Gastrocnemius medialis (tissue), 4 donors: ENCODE results near the gene GABRG3. TPM values are rescaled to one million over a fixed set of nuclear protein-coding genes. Genes with fewer than 3 reads are reported as not detected.

Source experiments
- ATAC-seq, 2 donors: fragments of 150-250 bp; one replicate each; pipeline ENCODE4 v1.9.1; 2016
- DNase-seq, 2 donors: peaks; one replicate each; pipeline ENCODE4 v3.0.0-alpha.2; 2019
- H3K27ac ChIP-seq, 4 donors: fragments of 200-600 bp; sonication (generic); 1 replicate in 1 of 4; 2 replicates in 3 of 4; pipeline ENCODE4 v1.5.1; 2016 to 2018; ENCODE audit warnings: mild to moderate bottlenecking in 2 of 4, moderate library complexity in 1 of 4
- H3K27me3 ChIP-seq, 3 donors: fragments of 200-600 bp; sonication (generic) in 2 of 3; 1 replicate in 1 of 3; 2 replicates in 2 of 3; pipeline versions ENCODE4 v1.5.1 to v1.6.0; 2016 to 2019; ENCODE audit warnings: mild to moderate bottlenecking in 1 of 3, moderate library complexity in 1 of 3
- H3K36me3 ChIP-seq, 2 donors: fragments of 200-600 bp; sonication (generic) in 1 of 2; one replicate each; pipeline ENCODE4 v1.5.1; 2017 to 2018
- H3K4me1 ChIP-seq, 2 donors: fragments of 200-600 bp; sonication (generic) in 1 of 2; one replicate each; pipeline ENCODE4 v1.5.1; 2016 to 2017; ENCODE audit warnings: mild to moderate bottlenecking in 2 of 2
- H3K4me3 ChIP-seq, 4 donors: fragments of 200-600 bp; sonication (generic) in 3 of 4; 1 replicate in 1 of 4; 2 replicates in 3 of 4; pipeline ENCODE4 v1.5.1; 2016 to 2019; ENCODE audit warnings: mild to moderate bottlenecking in 2 of 4
- H3K9me3 ChIP-seq, 3 donors: fragments of 200-600 bp; sonication (generic) in 2 of 3; 1 replicate in 1 of 3; 2 replicates in 2 of 3; pipeline ENCODE4 v1.5.1; 2016 to 2019
- CTCF ChIP-seq, 5 experiments: fragments of 450-650 bp in 3 of 5; fragments of 200-600 bp in 2 of 5; sonication (generic) in 2 of 5; IDR thresholded peaks in 4 of 5; conservative IDR thresholded peaks in 1 of 5; 1 replicate in 4 of 5; 2 replicates in 1 of 5; pipeline ENCODE4 v1.5.1; 2016 to 2019; ENCODE audit warnings: antibody characterized with exemption in 5 of 5, mild to moderate bottlenecking in 3 of 5, moderate library complexity in 3 of 5
- POLR2A ChIP-seq, 2 donors: fragments of 450-650 bp; IDR thresholded peaks; one replicate each; pipeline ENCODE4 v1.6.1; 2017; ENCODE audit warnings: antibody characterized with exemption in 2 of 2, mild to moderate bottlenecking in 2 of 2, moderate library complexity in 2 of 2
- in situ Hi-C, 4 donors: fragments of 200-750 bp; cut with MboI; loops; one replicate each; pipeline versions ENCODE4 v1.15.0 to v1.8.0; 2017; ENCODE audit warnings: low sequenced_read_pairs in 4 of 4
- intact Hi-C: fragments of 100-400 bp; cut with DNase I; formaldehyde crosslinking; loops from one replicate; pipeline ENCODE4 v1.15.1; 2023; ENCODE audit warnings: low total_unique reads
- total RNA-seq, 4 donors: library from RNA; depleted of rRNA; stranded (reverse); fragments of >200 nt; gene quantifications; one replicate each; pipeline versions ENCODE4 v1.1.0 to v1.2.3, GENCODE V29; 2016

The GABRG3 gene
- total RNA-seq, 4 donors from 2014 or later, result not detected

- ATAC-seq (no peak), DNase-seq (no peak)
- TF ChIP-seq POLR2A (IDR thresholded peaks at IDR 0.05) (no peak), CTCF (IDR thresholded peaks at IDR 0.05 in 4 of 5, conservative IDR thresholded peaks at IDR 0.05 in 1 of 5) (no peak)
- Histone ChIP-seq H3K27me3 (no peaks in the 10 kb centered on the region), H3K36me3 (no peaks in the 10 kb centered on the region), H3K4me1 (no peaks in the 10 kb centered on the region), H3K9me3 (no peaks in the 10 kb centered on the region), H3K27ac (no peak overlapping the region), H3K4me3 (no peak overlapping the region)
- in situ Hi-C loops, result no loop called here
- intact Hi-C loops, result no loop called here
Measured at GRCh38 chr15:27238209-27238608, 267.2 kb downstream of the GABRG3 start.

GRCh38 chr15:27238707-27239423 lies 267.9 kb downstream of the GABRG3 start:
- no peak for ATAC-seq
- intact Hi-C loops, result no loop called here
- TF ChIP-seq POLR2A (IDR thresholded peaks at IDR 0.05) (no peak), CTCF (IDR thresholded peaks at IDR 0.05 in 4 of 5, conservative IDR thresholded peaks at IDR 0.05 in 1 of 5) (no peak)

GRCh38 chr15:27241943-27242342 lies 271.0 kb downstream of the GABRG3 start:
- no peaks in the 10 kb centered on the region for H3K4me1 ChIP-seq
- no peak for TF ChIP-seq CTCF (IDR thresholded peaks at IDR 0.05 in 4 of 5, conservative IDR thresholded peaks at IDR 0.05 in 1 of 5)
- TF ChIP-seq POLR2A (IDR thresholded peaks at IDR 0.05), result no peak
- H3K27ac ChIP-seq, result no peak overlapping the region
- H3K4me3 ChIP-seq, result no peak overlapping the region
- no peaks in the 10 kb centered on the region for H3K27me3 ChIP-seq
- no peak for ATAC-seq
- no peak for DNase-seq
- no peaks in the 10 kb centered on the region for H3K36me3 ChIP-seq
- intact Hi-C loops, result no loop called here
- in situ Hi-C loops, result no loop called here
- no peaks in the 10 kb centered on the region for H3K9me3 ChIP-seq

More at GRCh38 chr15:27238707-27239423, 267.9 kb downstream of the GABRG3 start:
- H3K4me1 ChIP-seq, result no peaks in the 10 kb centered on the region
- H3K27ac ChIP-seq, result no peak overlapping the region
- no peak overlapping the region for H3K4me3 ChIP-seq
- H3K27me3 ChIP-seq, result no peaks in the 10 kb centered on the region
- no peak for DNase-seq
- no peaks in the 10 kb centered on the region for H3K36me3 ChIP-seq
- in situ Hi-C loops, result no loop called here
- no peaks in the 10 kb centered on the region for H3K9me3 ChIP-seq

DNA sequence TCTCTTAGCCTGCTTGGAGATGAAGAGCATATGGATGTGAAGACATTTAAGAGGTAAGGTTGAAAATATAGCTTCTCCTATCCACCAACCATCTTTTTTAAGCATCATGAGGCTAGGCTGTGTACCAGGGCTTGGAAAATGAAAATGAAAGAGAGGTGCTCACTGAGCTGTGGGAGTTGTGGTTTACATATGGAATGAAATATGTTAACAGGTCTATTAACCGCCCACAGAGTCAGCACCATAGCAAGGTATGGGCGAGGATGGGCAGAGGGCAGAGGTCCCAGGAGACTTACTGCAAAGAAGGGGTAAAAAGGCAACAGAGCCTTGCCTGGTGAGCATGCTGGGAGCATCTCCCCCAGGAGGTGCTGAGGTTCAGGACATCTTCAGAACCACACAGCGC lies 273.1 kb downstream of the GABRG3 start:
- in situ Hi-C loops, result no loop called here

More for the DNA sequence above, 273.1 kb downstream of the GABRG3 start:
- no peak for TF ChIP-seq CTCF (IDR thresholded peaks at IDR 0.05 in 4 of 5, conservative IDR thresholded peaks at IDR 0.05 in 1 of 5)
- no peak for TF ChIP-seq POLR2A (IDR thresholded peaks at IDR 0.05)
- DNase-seq, result no peak
- no peak overlapping the region for H3K27ac ChIP-seq
- intact Hi-C loops, result no loop called here
- H3K9me3 ChIP-seq, result no peaks in the 10 kb centered on the region
- ATAC-seq, result no peak
- no peak overlapping the region for H3K4me3 ChIP-seq
- H3K36me3 ChIP-seq, result no peaks in the 10 kb centered on the region
- H3K27me3 ChIP-seq, result no peaks in the 10 kb centered on the region
- H3K4me1 ChIP-seq, result no peaks in the 10 kb centered on the region
